ENCODE measurements around the gene RNF182.
"Not testable (repeated sequence)": the region's sequence is repeated elsewhere in the genome, so short reads cannot be mapped to it uniquely, and the experiment has no call there.

RNF182 gene

DNA sequence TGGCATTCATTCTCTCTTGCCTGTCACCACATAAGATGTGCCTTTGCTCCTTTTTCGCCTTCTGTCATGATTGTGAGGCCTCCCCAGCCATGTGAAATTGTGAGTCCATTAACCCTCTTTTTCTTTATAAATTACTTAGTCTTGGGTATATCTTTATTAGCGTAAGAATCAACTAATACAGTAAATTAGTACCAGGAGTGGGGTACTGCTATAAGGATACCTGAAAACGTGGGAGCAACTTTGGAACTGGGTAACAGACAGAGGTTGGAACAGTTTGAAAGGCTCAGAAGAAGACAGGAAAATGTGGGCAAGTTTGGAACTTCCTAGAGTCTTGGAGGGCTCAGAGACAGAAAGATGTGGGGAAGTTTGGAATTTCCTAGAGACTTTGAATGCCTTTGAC is 46.6 kb downstream of the RNF182 start:
- DNase-seq: no peak

DNA sequence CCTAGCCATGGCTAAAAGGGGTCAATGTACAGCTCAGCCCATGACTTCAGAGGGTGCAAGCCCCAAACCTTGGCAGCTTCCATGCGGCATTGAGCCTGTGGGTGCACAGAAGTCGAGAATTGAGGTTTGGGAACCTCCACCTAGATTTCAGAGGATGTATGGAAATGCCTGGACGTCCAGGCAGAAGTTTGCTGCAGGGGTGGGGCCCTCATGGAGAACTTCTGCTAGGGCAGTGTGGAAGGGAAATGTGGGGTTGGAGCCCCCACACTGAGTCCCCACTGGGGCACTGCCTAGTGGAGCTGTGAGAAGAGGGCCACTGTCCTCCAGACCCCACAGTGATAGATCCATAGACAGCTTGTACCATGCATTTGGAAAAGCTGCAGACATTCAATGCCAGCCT is 47.9 kb downstream of the RNF182 start:
- DNase-seq: not testable (repeated sequence)

DNA sequence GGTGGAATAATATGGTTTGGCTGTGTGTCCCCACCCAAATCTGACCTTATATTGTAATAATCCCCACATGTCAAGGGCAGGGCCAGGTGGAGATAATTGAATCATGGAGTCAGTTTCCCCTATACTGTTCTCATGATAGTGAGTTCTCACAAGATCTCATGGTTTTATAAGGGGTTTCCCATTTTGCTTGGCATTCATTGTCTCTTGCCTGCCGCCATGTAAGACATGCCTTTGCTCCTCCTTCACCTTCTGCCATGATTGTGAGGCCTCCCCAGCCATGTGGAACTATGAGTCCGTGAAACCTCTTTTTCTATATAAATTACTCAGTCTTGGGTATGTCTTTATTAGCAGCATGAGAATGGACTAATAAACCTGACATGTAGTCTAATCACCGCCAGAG is 48.7 kb downstream of the RNF182 start:
- not testable (repeated sequence) for DNase-seq

DNA sequence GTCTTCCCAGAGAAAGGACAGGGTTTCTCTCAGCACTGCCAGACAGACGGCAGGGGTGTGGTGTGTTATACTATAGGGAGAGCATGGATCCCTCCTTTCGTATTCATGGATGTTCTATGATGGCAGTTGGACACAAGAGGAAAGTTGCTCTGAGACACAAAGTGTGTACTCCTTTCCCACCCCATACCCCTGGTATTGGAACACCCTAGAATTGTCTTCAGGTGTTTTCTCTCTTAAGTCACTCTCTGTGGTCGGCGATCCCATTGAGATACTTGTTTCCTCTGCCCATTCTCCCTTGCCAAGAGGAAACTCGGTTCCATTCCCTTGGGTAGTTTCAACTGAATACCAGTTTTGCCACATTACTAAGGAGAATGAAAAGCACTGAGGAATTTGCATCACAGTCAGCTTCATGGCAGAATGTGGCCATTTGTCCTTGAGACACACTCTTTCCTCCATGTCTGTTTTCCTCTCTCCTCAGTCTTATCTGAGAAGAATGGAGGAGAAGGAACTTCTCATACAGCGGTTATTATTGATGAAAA is 53.4 kb downstream of the RNF182 start:
- DNase-seq: no peak

DNA sequence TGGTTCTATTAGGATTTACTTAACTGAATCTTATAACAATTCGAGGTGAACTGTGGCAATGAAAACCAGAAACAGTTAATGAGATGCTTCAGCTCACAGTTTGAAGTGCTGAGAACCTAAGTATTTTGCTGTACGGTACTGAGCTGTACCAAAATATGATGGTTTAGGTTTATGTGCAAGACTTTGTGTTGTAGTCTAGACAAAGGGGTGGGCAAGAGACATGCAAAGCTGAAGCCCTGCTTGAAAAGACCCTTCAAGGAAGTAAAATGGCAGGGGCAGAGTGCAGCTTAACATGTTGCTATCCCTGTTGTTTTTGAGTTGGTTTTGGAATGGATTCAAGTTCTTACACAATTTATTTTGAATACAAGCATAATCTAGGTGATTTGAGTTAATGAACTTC is 54.0 kb downstream of the RNF182 start:
- DNase-seq: no peak

DNA sequence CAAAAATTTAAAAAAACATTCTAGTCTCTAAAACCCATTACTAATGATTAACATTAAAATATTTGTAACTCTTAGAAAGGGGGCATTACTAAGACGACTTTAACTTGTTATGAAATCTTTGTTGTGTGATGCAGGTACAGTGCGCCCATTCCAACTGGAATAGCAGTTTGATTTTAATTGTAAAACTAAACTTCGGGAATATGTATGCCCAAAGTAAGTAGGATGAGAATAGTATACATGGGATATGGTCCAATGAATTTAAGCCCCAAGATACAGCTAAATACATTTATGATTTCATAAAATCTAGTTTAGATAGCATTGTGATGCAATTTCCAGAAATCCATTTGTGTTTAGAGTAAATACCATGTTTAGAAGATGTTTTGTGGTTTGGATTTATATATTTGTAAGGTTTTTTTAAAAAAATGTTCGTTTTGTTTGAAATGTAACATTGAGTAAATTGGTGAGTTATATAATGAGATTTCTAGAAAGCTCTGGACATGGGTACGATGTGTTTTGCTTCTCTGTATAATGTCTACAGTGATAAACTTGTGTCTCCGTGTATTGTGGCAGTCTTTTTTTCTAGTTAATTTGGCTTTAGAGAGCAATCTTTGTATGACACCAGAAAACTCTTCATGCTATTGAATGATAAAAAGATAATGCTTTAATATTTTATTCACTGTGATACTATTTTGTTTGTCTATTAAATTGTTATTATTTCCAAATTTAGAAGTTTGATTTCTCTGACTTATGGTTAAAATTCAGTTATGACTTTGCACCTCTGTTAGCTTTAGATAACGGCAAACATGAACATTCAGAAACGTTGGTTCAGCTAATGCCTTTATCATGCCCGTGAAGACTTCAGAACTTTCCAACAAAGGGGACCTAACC is 54.8 kb downstream of the RNF182 start:
- no peak for DNase-seq

DNA sequence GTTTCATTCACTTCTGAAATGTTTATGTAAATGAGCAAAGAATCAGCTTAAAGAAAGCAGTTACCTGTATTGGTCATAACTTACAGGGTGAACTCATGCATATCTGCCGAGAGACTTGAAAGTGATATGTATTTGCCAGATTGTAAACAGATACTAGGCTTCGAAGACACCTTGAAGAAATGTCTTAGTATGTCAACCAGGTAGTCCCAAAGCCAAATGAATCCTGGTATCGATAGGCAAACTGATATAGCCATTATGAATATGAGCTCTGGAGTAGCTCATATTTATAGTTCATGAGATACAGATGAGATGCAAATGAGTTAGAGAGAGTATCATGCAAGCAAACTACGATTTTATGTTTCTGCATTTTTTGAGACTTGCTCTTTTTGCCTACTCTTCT is 55.8 kb downstream of the RNF182 start:
- DNase-seq: no peak

DNA sequence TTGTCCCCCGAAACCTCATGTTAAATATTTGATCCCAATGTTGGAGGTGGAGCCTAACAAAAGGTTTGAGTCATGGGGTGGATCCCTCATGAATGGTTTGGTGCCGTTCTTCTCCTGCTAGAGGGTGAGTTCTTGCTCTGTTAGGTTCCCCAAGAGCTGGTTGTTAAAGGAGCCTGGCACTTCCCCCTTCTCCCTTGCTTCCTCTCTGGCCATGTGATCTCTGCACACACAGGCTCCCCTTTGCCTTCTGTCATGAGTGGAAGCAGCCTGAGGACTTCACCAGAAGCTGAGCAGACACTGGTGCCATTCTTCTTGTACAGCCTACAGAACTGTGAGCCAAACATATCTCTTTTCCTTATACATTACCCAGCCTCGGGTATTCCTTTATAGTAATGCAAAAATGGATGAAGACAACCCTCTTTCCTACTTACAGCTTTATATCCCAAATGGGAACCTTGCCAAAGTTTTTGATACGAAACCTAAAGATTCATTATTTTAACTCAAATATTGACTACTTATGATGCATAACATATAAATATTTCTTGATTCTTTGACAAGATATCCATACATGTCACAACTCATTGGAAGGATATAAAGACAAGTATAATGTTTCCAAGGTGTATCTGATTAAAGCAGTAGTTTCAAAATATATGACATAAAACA is 61.0 kb downstream of the RNF182 start:
- no peak for DNase-seq

- DNase-seq: no peak
Measured at GRCh38 chr6:13986700-13987399, 62.1 kb downstream of the RNF182 start.

- no peak for DNase-seq
Measured at GRCh38 chr6:13987400-13987865, 62.7 kb downstream of the RNF182 start.

GRCh38 chr6:13988049-13988738 is 63.4 kb downstream of the RNF182 start:
- no peak for DNase-seq

- DNase-seq: no peak
Measured at GRCh38 chr6:13988908-13989307, 64.2 kb downstream of the RNF182 start.

- DNase-seq: no peak
Measured at GRCh38 chr6:13989496-13990144, 64.9 kb downstream of the RNF182 start.

DNA sequence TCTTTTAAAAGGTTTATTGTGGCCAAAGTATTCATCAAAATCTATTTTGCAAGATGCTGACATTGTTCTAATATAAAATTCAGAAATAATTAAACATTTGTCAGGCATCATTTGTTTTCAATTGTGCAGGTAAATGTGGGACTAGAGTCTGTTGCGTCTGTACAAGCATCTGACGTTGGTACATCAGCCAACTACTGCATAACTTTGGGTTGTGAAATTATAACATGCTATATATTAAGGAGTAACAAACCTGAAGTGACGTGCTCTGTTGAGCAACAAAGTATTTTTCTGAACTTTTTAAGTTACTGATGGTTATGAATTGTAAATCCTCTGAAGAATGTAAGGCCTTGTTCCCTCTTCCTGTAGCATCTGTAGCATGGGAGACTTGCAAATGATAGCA is 66.0 kb downstream of the RNF182 start:
- no peak for DNase-seq

GRCh38 chr6:13991393-13991792 is 66.6 kb downstream of the RNF182 start:
- DNase-seq: no peak

GRCh38 chr6:13992417-13993055 is 67.8 kb downstream of the RNF182 start:
- DNase-seq: no peak

GRCh38 chr6:13993416-13993815 is 68.7 kb downstream of the RNF182 start:
- DNase-seq: no peak

GRCh38 chr6:13998356-13998755 is 73.6 kb downstream of the RNF182 start:
- DNase-seq: no peak

DNA sequence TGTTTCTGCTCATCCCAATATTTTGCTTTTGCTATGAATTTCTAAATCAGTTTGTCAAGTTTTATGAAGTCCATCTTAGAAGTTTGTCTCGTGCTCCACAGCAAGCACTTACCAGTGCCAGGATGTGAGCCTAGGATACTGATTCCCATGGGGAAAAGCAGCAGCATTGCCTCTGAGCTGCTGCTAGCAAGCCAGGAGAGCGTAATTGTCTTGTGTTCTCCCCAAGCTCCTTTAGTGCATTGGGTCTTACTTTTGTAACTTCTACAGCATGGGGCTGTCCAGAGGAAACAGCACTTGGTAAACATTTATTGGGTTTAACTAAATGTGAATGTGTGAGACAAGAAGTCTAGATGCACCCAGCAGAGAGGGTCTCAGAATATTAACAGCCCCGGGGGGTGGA is 76.1 kb downstream of the RNF182 start:
- no peak for DNase-seq

GRCh38 chr6:14001329-14002012 is 76.7 kb downstream of the RNF182 start:
- DNase-seq: no peak

Measured in T-helper 1 cell (primary cell).